ENCODE results near the gene IQCE.

Gene IQCE

DNA sequence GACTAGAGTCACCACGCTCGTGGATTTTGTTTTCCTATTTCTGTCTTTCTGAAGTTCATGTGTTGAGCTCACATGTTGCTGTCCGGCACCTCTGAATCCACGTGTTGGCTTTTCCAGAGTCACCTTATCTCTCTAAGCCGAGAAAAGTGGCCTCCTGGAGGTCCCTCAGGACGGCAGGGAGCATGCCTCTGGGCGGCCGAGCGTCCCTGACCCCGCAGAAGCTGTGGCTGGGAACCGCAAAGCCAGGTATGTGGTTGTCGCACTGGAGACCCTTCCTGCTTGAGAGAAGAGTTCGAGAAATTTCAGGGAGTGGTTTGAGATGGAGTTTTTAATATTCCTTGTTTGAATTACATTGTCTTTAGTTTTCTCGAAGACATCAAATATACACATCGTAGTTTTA lies 12.6 kb downstream of the IQCE start:
- Histone ChIP-seq H3K4me3 (ENCODE audit: low read depth, low read length) (no peak overlapping the region), H3K36me3 (replicated peaks) (peaks cover 8% of the 10 kb centered on the region), H3K27me3 (replicated peaks) (no peaks in the 10 kb centered on the region), H3K27ac (no peak overlapping the region)
- DNase-seq = no peak
- TF ChIP-seq, protein P1, sequence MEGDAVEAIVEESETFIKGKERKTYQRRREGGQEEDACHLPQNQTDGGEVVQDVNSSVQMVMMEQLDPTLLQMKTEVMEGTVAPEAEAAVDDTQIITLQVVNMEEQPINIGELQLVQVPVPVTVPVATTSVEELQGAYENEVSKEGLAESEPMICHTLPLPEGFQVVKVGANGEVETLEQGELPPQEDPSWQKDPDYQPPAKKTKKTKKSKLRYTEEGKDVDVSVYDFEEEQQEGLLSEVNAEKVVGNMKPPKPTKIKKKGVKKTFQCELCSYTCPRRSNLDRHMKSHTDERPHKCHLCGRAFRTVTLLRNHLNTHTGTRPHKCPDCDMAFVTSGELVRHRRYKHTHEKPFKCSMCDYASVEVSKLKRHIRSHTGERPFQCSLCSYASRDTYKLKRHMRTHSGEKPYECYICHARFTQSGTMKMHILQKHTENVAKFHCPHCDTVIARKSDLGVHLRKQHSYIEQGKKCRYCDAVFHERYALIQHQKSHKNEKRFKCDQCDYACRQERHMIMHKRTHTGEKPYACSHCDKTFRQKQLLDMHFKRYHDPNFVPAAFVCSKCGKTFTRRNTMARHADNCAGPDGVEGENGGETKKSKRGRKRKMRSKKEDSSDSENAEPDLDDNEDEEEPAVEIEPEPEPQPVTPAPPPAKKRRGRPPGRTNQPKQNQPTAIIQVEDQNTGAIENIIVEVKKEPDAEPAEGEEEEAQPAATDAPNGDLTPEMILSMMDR (IDR thresholded peaks at IDR 0.05; ENCODE audit: low read depth, low read length, missing control alignments) = no peak
- in situ Hi-C loops (cut with HindIII; ENCODE audit: low pct_ligation_motif_present, low sequenced_read_pairs) = no loop called here

DNA sequence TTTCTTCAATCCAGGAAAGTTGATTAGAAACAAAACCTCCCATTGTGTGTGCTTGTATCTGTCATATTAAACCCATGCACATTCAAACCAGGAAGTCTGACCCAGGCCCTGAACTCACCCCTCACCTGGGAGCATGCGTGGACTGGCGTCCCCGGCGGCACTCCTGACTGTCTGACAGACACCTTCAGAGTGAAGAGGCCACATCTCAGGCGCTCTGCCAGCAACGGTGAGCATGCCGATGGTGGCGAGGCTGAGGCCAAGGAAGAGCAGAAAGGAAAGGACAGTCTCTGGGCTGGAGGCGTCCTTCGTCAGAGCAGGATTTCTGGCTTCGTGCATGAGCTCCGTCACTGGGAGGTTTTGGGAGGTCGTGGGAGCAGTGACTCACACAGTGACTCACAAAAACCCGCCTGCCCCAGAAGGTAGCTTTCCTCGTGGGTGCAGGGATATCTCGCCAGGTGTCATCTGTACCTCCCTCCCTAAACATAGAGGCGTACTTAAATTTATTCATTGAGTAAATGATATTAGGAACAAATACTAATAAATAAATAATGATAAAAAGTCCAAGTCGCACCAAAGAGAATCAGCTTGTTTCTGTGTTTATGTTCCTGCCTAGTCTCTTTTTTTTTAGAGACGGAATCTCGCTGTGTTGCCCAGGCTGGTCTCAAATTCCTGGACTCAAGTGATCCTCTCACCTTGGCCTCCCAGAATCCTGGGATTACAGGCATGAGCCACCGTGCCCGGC lies 13.5 kb downstream of the IQCE start:
- TF ChIP-seq, protein P1 (IDR thresholded peaks at IDR 0.05; ENCODE audit: low read depth, low read length, missing control alignments) = no peak
- Histone ChIP-seq H3K36me3 (replicated peaks) (peaks cover 8% of the 10 kb centered on the region), H3K4me3 (ENCODE audit: low read depth, low read length) (no peak overlapping the region), H3K27me3 (replicated peaks) (no peaks in the 10 kb centered on the region), H3K27ac (no peak overlapping the region)
- DNase-seq = peak; percentile 61
- in situ Hi-C loops (cut with HindIII; ENCODE audit: low pct_ligation_motif_present, low sequenced_read_pairs) = no loop called here

DNA sequence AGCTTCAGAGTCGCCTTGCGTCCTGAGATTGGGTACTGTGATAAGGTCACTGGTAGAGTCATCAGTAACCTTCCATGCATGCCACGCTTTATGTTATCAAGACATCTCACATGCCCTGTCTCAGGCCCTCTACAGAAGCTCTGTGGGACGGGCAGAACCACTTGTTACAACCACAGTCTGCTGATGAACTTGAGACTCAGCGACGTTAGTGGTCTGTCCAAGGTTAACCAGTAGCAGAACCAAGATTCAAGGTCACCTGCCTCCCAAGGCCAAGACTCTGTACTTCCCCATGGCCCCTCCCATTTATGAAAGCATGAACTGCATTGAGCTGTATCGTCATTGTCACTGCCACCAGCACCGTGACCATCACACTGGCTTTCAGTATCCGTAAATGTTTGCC lies 15.0 kb downstream of the IQCE start:
- no peak overlapping the region for H3K27ac ChIP-seq
- no peaks in the 10 kb centered on the region for H3K27me3 ChIP-seq (replicated peaks)
- peaks cover 8% of the 10 kb centered on the region for H3K36me3 ChIP-seq (replicated peaks)
- in situ Hi-C loops (cut with HindIII; ENCODE audit: low pct_ligation_motif_present, low sequenced_read_pairs) = no loop called here
- TF ChIP-seq, protein P1 (IDR thresholded peaks at IDR 0.05; ENCODE audit: low read depth, low read length, missing control alignments) = no peak
- DNase-seq = no peak
- no peak overlapping the region for H3K4me3 ChIP-seq (ENCODE audit: low read depth, low read length)

DNA sequence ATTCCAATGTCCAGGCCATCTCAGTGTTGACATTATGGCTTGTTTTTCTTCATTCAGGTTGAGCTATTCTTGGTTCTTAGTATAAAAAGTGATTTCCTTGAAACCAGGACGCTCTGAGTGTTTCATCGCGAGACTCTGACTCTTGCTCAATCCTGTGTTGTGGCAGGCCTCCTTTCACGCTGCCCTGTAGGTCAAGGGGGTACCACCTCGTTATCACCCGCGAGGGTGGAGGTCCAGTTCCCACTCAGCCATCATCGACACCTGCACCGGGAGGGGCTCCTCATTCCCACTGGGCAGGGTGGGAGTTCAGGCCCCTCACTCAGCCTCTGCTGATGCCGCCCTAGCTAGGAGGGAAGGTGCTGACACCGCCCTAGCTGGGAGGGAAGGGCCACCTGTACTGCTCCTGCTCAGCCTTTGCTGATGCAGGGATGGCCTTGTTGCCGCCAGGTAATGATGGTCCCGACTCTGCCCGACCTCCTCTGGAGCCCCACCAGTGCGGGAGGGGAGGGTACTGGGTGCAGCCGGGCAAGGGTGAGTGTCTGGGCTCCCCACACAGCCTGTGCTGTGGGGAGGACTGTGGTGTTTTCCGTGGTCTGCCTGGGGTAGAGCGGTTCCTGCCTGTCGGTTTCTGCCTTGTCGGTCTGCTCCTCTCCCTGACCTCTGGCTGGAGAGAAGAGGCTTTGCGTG lies 16.4 kb downstream of the IQCE start:
- DNase-seq = no peak
- TF ChIP-seq, protein P1 (IDR thresholded peaks at IDR 0.05; ENCODE audit: low read depth, low read length, missing control alignments) = no peak
- in situ Hi-C loops (cut with HindIII; ENCODE audit: low pct_ligation_motif_present, low sequenced_read_pairs) = no loop called here
- Histone ChIP-seq H3K27me3 (replicated peaks) (no peaks in the 10 kb centered on the region), H3K36me3 (replicated peaks) (peaks cover 8% of the 10 kb centered on the region), H3K4me3 (ENCODE audit: low read depth, low read length) (no peak overlapping the region), H3K27ac (no peak overlapping the region)

DNA sequence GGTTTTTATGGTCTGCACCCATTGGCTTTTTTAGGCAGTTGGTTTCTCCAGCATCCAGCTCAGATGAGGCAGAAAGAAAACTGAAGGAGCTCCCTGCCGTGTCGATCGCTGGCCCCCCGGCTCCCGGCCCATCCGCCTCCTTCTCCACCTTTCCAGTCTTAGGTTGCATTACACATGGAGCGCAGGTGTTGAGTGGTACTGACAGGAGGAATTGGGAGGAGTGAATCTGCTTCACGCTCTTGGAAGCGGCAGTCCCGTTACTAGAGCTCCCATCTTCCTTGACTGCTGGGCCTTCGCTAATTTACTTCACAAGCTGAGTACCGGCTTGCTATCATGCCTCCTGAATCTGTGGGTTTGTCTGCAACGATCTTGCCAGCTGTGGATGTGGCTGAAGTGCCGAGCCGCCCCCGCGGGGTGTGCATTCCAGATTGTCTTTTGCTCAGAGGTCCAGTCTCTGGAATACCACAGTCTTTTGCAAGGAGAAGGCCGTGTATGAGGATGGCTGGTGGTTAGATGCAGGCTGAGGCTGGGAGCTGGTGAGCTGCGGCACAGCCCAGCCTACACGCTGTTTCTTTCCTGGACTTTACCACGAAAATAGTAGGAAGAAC lies 17.1 kb downstream of the IQCE start:
- TF ChIP-seq, protein P1 (IDR thresholded peaks at IDR 0.05; ENCODE audit: low read depth, low read length, missing control alignments) = no peak
- no peak for DNase-seq
- in situ Hi-C loops (cut with HindIII; ENCODE audit: low pct_ligation_motif_present, low sequenced_read_pairs) = no loop called here

More for the DNA sequence above, 17.1 kb downstream of the IQCE start:
- Histone ChIP-seq H3K4me3 (ENCODE audit: low read depth, low read length) (no peak overlapping the region), H3K36me3 (replicated peaks) (peaks cover 8% of the 10 kb centered on the region), H3K27ac (no peak overlapping the region), H3K27me3 (replicated peaks) (no peaks in the 10 kb centered on the region)
